Measurements from ENCODE around the gene DLGAP1. TPM values are rescaled to one million over a fixed set of nuclear protein-coding genes. Genes with fewer than 3 reads are reported as not detected.

Gene DLGAP1
- total RNA-seq, 1 experiment from 2014 or later, result 23.2 TPM

- H3K23me2 ChIP-seq (ENCODE audit: insufficient read length, low read depth, low read length, poor library complexity, severe bottlenecking), result no peaks in the 10 kb centered on the region
- H3K27me3 ChIP-seq (ENCODE audit: insufficient read depth, low read length), result no peaks in the 10 kb centered on the region
- Mint-ChIP-seq H3K36me3 (ENCODE audit: insufficient read depth in 1 of 3, low read depth in 3 of 3) (peaks cover 6 to 23% (median 15%) of the 10 kb centered on the region in 3 experiments; a peak in 6 of 7 replicates), H3K4me1 (peaks cover 27 to 33% of the 10 kb centered on the region in 2 experiments), H3K9me3 (peaks cover 7 to 8% of the 10 kb centered on the region in 2 experiments), H3K27ac (peak overlapping the region in 2 of 3 experiments; percentile 2 to 21; a peak in 1 of 7 replicates), H3K27me3 (ENCODE audit: low read depth) (no peaks in the 10 kb centered on the region), H3K4me3 (no peak overlapping the region)
- no peak overlapping the region for H2BK120ac ChIP-seq (ENCODE audit: low read depth, low read length, poor library complexity, severe bottlenecking)
- H2BK12ac ChIP-seq (ENCODE audit: insufficient read length, low read depth, low read length), result no peak overlapping the region
- WGBS (ENCODE audit: extremely low coverage, insufficient read length, low lambda C conversion rate), result no CpG with 5 or more reads among the region's 2 CpGs
- no peak overlapping the region for H4K91ac ChIP-seq (ENCODE audit: insufficient read length, low read depth, low read length)
- TF ChIP-seq CTCF (conservative IDR thresholded peaks at IDR 0.05), result no peak
- peaks cover 4% of the 10 kb centered on the region; the same call in 1 of the 2 replicates for H3K4me1 ChIP-seq (ENCODE audit: insufficient read depth, low read length)
- H3K9ac ChIP-seq (ENCODE audit: extremely low read depth, insufficient read length, low read length), result no peak overlapping the region
- H4K20me1 ChIP-seq (ENCODE audit: control insufficient read depth, insufficient read depth, insufficient read length), result no peaks in the 10 kb centered on the region
- H4K5ac ChIP-seq (ENCODE audit: insufficient read length, low read depth, low read length), result no peak overlapping the region
- no peak overlapping the region for H3K18ac ChIP-seq (ENCODE audit: insufficient read length, low read depth, low read length)
- no peak overlapping the region for H4K8ac ChIP-seq (replicated peaks; ENCODE audit: insufficient read length, low read depth, low read length)
- H2BK20ac ChIP-seq (ENCODE audit: low read depth, low read length, poor library complexity, severe bottlenecking), result no peak overlapping the region
- no peak overlapping the region for H3T11ph ChIP-seq (ENCODE audit: low read length)
- no peak for DNase-seq
- H2AK5ac ChIP-seq (ENCODE audit: insufficient read length, low read length), result no peak overlapping the region
- H3K79me2 ChIP-seq (ENCODE audit: insufficient read depth, low read length), result no peaks in the 10 kb centered on the region
- no peak overlapping the region for H2AFZ ChIP-seq (ENCODE audit: low read length)
- no peak overlapping the region for H3K27ac ChIP-seq (ENCODE audit: insufficient read length, low read depth, low read length)
- H3K56ac ChIP-seq (ENCODE audit: insufficient read length, low read depth, low read length), result no peak overlapping the region
- no peaks in the 10 kb centered on the region for H3K9me3 ChIP-seq (ENCODE audit: control insufficient read depth, low read depth, low read length)
- H2BK15ac ChIP-seq (ENCODE audit: low read depth, low read length), result no peak overlapping the region
- no peak overlapping the region for H3K4me2 ChIP-seq (ENCODE audit: insufficient read depth, insufficient read length, low read length)
- H3K23ac ChIP-seq (ENCODE audit: insufficient read length, low read depth, low read length), result no peak overlapping the region
- no peak overlapping the region for H3K4ac ChIP-seq (ENCODE audit: low read depth, low read length)
- no peak overlapping the region for H3K14ac ChIP-seq (ENCODE audit: insufficient read depth, low read length)
- no peaks in the 10 kb centered on the region for H3K79me1 ChIP-seq (ENCODE audit: insufficient read depth, low read depth, low read length, poor library complexity, severe bottlenecking)
- no peak overlapping the region for H2BK5ac ChIP-seq (ENCODE audit: insufficient read length, low read length)
Measured at GRCh38 chr18:3663870-3664512, 791.1 kb downstream of the DLGAP1 start.
